Activated naive CD4-positive, alpha-beta T cell treated with anti-CD3 and anti-CD28 coated beads for 36 hours (primary cell): ENCODE results near the gene ADAP2. TPM values are rescaled to one million over a fixed set of nuclear protein-coding genes. Genes with fewer than 3 reads are reported as not detected.

Experiments
- CTCF ChIA-PET: fragments of 350-600 bp; sonication (Branson Sonifier 250); formaldehyde crosslinking; loops from one replicate; lab custom pipeline; 2021; ENCODE audit warnings: antibody characterized with exemption; lab: Charles Lee
- DNase-seq: peaks from one replicate; pipeline ENCODE4 v3.0.0-alpha.2; 2020
- H3K27ac Mint-ChIP-seq: one replicate; pipeline ENCODE4 v1.8.0; 2021; ENCODE audit warnings: mild to moderate bottlenecking, mixed read lengths
- H3K27me3 Mint-ChIP-seq: one replicate; pipeline ENCODE4 v1.8.0; 2021; ENCODE audit warnings: low read depth, mixed read lengths
- H3K36me3 Mint-ChIP-seq: one replicate; pipeline ENCODE4 v1.8.0; 2021; ENCODE audit warnings: low read depth, mixed read lengths
- H3K4me1 Mint-ChIP-seq: one replicate; pipeline ENCODE4 v1.8.0; 2021; ENCODE audit warnings: low read depth, mixed read lengths
- H3K4me3 Mint-ChIP-seq: one replicate; pipeline ENCODE4 v1.8.0; 2021; ENCODE audit warnings: mild to moderate bottlenecking, moderate library complexity, mixed read lengths
- H3K9me3 Mint-ChIP-seq: one replicate; pipeline ENCODE4 v1.8.0; 2021; ENCODE audit warnings: mixed read lengths
- intact Hi-C: fragments of 100-400 bp; cut with micrococcal nuclease; formaldehyde crosslinking; loops from one replicate; pipeline ENCODE4 v1.15.1; 2023
- total RNA-seq, 2 experiments: library from RNA; stranded (reverse); gene quantifications; one replicate each; pipeline ENCODE4 v1.2.3, GENCODE V29; 2021

ADAP2 gene
- total RNA-seq, 2 experiments from 2014 or later: 0.32 to 0.52 TPM

- peaks cover 6% of the 10 kb centered on the region for H3K4me1 Mint-ChIP-seq
- intact Hi-C loops: no loop called here
- H3K36me3 Mint-ChIP-seq: no peaks in the 10 kb centered on the region
- H3K27ac Mint-ChIP-seq: no peak overlapping the region
- CTCF ChIA-PET: interaction anchor here (0.7 kb wide), 2 partner anchors 48 to 1615 kb away, joined by 3 read pairs; no protein-coding TSS in a partner anchor
- DNase-seq: peak; percentile 19
- H3K9me3 Mint-ChIP-seq: no peaks in the 10 kb centered on the region
- no peak overlapping the region for H3K4me3 Mint-ChIP-seq
- H3K27me3 Mint-ChIP-seq: no peaks in the 10 kb centered on the region
Measured at GRCh38 chr17:30939051-30939689, 17.4 kb downstream of the ADAP2 start.

- H3K27ac Mint-ChIP-seq: no peak overlapping the region
Measured at GRCh38 chr17:30942308-30943079, 20.7 kb downstream of the ADAP2 start.

GRCh38 chr17:30947796-30948195, 26.1 kb downstream of the ADAP2 start:
- Mint-ChIP-seq H3K27ac (no peak overlapping the region), H3K27me3 (no peaks in the 10 kb centered on the region), H3K9me3 (no peaks in the 10 kb centered on the region), H3K36me3 (no peaks in the 10 kb centered on the region), H3K4me3 (no peak overlapping the region), H3K4me1 (no peaks in the 10 kb centered on the region)
- CTCF ChIA-PET: interaction anchor here (0.8 kb wide), 1 partner anchor 38 kb away, joined by 4 read pairs; no protein-coding TSS in a partner anchor
- intact Hi-C loops: no loop called here
- DNase-seq: no peak

More at GRCh38 chr17:30942308-30943079, 20.7 kb downstream of the ADAP2 start:
- CTCF ChIA-PET: no interaction called here
- no peak for DNase-seq
- intact Hi-C loops: no loop called here
- Mint-ChIP-seq H3K27me3 (no peaks in the 10 kb centered on the region), H3K4me3 (no peak overlapping the region), H3K9me3 (no peaks in the 10 kb centered on the region), H3K4me1 (peaks cover 6% of the 10 kb centered on the region), H3K36me3 (no peaks in the 10 kb centered on the region)

DNA sequence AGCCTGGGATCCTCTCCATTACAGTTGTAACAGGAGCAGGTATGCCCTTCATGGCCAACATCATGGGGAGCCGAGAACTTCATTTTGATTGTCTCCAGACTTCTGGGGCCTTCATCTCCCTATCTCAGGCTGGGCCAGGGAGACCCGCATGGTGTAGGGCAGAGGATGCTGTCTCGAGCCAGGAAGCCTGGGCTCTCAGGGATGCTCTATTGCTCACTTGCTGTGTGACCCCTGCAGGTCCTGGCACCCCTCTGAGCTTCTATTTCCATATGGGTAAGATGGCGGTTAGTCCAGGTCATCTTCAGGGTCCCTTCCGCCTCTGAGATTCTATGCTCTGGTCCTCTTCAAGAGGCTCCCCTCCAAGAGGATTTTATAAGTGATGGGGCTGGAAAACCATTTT, 28.4 kb downstream of the ADAP2 start:
- no peaks in the 10 kb centered on the region for H3K9me3 Mint-ChIP-seq
- no peaks in the 10 kb centered on the region for H3K36me3 Mint-ChIP-seq
- no peaks in the 10 kb centered on the region for H3K27me3 Mint-ChIP-seq
- no peak overlapping the region for H3K4me3 Mint-ChIP-seq
- no peak for DNase-seq
- no peak overlapping the region for H3K27ac Mint-ChIP-seq
- CTCF ChIA-PET: interaction anchor here (0.5 kb wide), 1 partner anchor 740 kb away, joined by 3 read pairs; no protein-coding TSS in a partner anchor
- H3K4me1 Mint-ChIP-seq: no peaks in the 10 kb centered on the region
- intact Hi-C loops: no loop called here

GRCh38 chr17:30950669-30951399, 29.1 kb downstream of the ADAP2 start:
- intact Hi-C loops: no loop called here

GRCh38 chr17:30952638-30953393, 31.1 kb downstream of the ADAP2 start:
- CTCF ChIA-PET: no interaction called here
- DNase-seq: no peak
- H3K9me3 Mint-ChIP-seq: no peaks in the 10 kb centered on the region
- no peaks in the 10 kb centered on the region for H3K27me3 Mint-ChIP-seq
- no peak overlapping the region for H3K4me3 Mint-ChIP-seq
- intact Hi-C loops: no loop called here
- H3K27ac Mint-ChIP-seq: no peak overlapping the region
- H3K4me1 Mint-ChIP-seq: no peaks in the 10 kb centered on the region
- no peaks in the 10 kb centered on the region for H3K36me3 Mint-ChIP-seq

More at GRCh38 chr17:30950669-30951399, 29.1 kb downstream of the ADAP2 start:
- Mint-ChIP-seq H3K27me3 (no peaks in the 10 kb centered on the region), H3K27ac (no peak overlapping the region), H3K4me3 (no peak overlapping the region), H3K36me3 (no peaks in the 10 kb centered on the region), H3K4me1 (no peaks in the 10 kb centered on the region), H3K9me3 (no peaks in the 10 kb centered on the region)
- DNase-seq: no peak
- CTCF ChIA-PET: interaction anchor here (0.5 kb wide), 1 partner anchor 741 kb away, joined by 3 read pairs; no protein-coding TSS in a partner anchor

DNA sequence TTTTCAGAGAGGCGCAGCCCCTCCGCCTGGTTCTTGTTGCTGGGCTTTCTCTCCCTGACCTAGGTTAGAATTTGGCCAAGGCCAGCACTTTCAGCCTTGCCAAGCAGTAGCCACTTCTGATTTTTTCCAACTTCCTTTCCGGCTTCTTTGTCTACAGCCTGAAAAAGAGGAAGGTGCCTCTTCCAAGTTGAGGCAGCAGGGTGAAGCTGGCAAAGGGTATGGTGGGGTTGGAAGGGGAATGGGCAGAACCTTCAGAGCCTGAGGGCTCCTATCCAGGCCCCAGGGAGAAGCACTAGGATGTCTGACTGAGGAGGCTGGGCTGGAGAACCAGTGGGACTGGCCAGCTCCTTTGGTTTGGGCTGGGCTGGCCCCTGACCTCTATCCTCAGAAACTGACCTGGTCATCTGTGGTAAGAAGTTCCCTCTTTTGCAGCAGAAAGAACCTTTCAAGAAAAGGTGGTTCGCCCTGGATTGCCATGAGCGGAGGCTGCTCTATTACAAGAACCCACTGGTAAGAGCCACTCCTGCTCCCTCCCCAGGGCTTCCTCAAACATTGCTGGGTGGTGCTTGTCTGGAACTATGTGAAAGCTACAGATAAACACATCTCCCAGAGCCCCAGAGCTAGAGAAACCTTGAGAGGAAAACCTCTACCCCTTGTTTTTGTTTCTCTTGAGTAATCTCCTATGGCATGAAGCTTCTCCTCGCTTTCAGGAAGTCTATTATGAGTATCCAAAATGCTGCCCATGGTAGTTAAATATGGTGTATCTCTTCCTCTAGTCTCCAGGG, 32.5 kb downstream of the ADAP2 start:
- no peaks in the 10 kb centered on the region for H3K9me3 Mint-ChIP-seq
- no peak for DNase-seq
- no peak overlapping the region for H3K4me3 Mint-ChIP-seq
- no peaks in the 10 kb centered on the region for H3K4me1 Mint-ChIP-seq
- CTCF ChIA-PET: no interaction called here
- H3K36me3 Mint-ChIP-seq: no peaks in the 10 kb centered on the region
- peaks cover 4% of the 10 kb centered on the region for H3K27me3 Mint-ChIP-seq
- intact Hi-C loops: no loop called here
- no peak overlapping the region for H3K27ac Mint-ChIP-seq

- H3K9me3 Mint-ChIP-seq: no peaks in the 10 kb centered on the region
- intact Hi-C loops: no loop called here
- H3K27ac Mint-ChIP-seq: no peak overlapping the region
- H3K4me1 Mint-ChIP-seq: peaks cover 4% of the 10 kb centered on the region
- H3K36me3 Mint-ChIP-seq: no peaks in the 10 kb centered on the region
- DNase-seq: no peak
- peaks cover 4% of the 10 kb centered on the region for H3K27me3 Mint-ChIP-seq
- H3K4me3 Mint-ChIP-seq: no peak overlapping the region
- CTCF ChIA-PET: no interaction called here
Measured at GRCh38 chr17:30956764-30957374, 35.1 kb downstream of the ADAP2 start.

GRCh38 chr17:30957741-30958140, 36.0 kb downstream of the ADAP2 start:
- intact Hi-C loops: no loop called here
- Mint-ChIP-seq H3K27ac (no peak overlapping the region), H3K36me3 (no peaks in the 10 kb centered on the region), H3K27me3 (peaks cover 4% of the 10 kb centered on the region), H3K9me3 (no peaks in the 10 kb centered on the region), H3K4me3 (no peak overlapping the region), H3K4me1 (peaks cover 4% of the 10 kb centered on the region)
- CTCF ChIA-PET: no interaction called here
- no peak for DNase-seq

- CTCF ChIA-PET: no interaction called here
- Mint-ChIP-seq H3K9me3 (no peaks in the 10 kb centered on the region), H3K4me3 (no peak overlapping the region), H3K27ac (no peak overlapping the region), H3K4me1 (peaks cover 4% of the 10 kb centered on the region), H3K36me3 (no peaks in the 10 kb centered on the region), H3K27me3 (peaks cover 4% of the 10 kb centered on the region)
- DNase-seq: no peak
- intact Hi-C loops: no loop called here
Measured at GRCh38 chr17:30958187-30958586, 36.4 kb downstream of the ADAP2 start.
